SKM-1 (cell line): ENCODE data around the gene TNFSF13.

ENCODE experiments used
- DNase-seq: peaks from one replicate; lab custom pipeline; 2025; ENCODE audit not compliant: unreplicated experiment; lab: John Stamatoyannopoulos, UW

Gene TNFSF13

DNA sequence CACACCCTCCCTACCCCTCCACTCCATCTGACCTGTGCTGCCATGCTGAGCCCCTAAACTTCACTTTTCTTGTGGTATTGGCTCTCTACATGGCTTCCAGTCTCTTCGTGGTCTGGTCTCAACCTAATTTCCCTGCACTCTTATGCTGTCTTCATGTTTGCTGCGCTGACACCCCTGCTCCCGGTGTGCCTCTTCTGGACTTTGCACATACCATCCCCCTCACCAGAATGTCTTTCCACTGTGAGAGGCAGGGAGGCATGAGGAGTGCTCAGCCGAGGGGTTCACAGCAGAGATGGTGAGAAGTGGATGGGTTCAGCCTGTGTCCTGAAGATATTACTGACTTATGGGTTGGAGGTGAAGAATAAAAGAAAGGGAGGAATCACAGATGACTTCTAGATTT is 7.2 kb upstream of the TNFSF13 start:
- DNase-seq, result no peak

DNA sequence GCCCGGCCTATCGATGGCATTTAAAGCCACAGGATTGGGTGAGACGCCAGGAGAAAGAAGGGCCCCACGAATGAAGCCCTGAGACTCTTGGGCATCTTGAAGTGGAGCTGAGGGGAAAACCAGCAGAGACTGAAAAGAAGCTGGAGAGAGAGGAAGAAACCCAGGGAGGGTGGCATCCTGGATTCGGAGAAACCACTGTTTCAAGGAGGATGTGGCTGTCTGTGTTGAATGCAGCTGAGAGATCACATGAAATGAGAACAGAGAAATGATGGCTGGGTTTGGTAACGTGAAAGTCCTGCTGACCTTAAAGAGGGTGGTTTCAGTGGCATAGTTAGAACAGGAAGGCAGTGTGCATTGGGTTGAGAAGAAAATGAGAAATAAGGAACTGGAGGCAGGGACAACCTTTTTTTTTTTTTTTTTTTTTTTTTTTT is 5.9 kb upstream of the TNFSF13 start:
- DNase-seq, result peak; percentile 36

DNA sequence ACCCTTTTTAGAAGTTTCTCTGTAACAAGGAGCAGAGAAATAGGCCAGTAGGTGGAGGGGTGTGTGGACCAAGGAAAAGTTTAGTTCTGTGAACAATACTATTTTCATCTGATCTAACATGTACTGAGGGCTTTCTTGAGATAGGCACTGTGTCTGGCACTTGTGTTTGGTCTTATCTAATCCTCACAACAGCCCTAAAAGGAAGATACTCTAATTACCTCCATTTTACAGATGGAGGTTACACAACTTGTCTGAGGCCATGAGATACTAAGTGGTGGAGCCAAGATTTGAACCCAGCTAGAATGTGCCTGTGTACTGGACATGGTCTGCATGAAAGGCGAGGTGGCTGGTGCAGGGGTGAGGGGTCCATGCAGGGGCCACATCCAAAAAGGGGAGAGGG is 5.2 kb upstream of the TNFSF13 start:
- DNase-seq, result no peak

DNA sequence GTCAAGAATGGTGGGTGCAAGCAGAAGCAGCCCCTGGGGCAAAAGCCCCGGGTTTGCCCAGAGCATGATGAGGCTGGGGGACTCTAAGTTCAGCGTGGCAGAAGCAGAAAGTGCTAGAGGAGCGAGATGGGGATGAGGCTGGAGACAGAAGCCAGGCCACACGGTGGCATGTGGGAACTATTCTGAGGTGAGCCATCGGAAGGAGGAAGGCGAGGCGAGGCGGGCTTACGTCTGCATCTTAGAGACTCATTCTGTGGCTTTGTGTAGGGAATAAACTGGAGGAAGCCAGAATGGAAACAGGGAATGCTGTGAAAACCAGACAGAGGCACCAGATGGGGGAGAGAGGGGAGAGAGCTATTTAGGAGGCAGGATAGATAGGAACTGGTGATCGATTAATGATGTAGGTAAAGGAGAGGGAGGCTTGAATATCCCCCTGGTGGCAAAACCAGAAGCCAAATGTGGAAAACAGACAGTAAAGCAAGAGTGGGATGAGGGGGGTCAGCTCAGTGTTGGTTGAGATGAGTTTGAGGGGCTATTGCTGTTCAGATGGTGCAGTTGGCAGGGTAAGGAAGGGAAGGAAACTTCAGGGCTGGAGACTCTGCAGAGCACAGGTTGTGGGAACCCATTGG is 3.1 kb upstream of the TNFSF13 start:
- no peak for DNase-seq

DNA sequence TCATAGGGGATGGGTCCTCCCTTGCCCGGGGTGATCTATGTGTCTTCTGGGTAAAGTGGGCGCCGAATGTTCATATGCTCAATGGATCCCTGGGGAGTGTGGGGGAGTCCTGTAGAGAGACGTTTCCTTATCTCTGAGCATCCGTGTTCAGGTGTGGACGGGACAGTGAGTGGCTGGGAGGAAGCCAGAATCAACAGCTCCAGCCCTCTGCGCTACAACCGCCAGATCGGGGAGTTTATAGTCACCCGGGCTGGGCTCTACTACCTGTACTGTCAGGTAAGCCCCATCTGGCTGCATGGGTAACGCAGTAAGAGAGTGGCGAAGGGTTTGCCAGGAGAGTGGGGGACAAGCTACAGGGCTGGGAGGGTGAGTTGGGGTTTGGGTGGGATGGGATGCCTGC is 1.9 kb upstream of the TNFSF13 start:
- DNase-seq, result no peak

DNA sequence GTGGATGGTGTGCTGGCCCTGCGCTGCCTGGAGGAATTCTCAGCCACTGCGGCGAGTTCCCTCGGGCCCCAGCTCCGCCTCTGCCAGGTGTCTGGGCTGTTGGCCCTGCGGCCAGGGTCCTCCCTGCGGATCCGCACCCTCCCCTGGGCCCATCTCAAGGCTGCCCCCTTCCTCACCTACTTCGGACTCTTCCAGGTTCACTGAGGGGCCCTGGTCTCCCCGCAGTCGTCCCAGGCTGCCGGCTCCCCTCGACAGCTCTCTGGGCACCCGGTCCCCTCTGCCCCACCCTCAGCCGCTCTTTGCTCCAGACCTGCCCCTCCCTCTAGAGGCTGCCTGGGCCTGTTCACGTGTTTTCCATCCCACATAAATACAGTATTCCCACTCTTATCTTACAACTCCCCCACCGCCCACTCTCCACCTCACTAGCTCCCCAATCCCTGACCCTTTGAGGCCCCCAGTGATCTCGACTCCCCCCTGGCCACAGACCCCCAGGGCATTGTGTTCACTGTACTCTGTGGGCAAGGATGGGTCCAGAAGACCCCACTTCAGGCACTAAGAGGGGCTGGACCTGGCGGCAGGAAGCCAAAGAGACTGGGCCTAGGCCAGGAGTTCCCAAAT is 1.3 kb upstream of the TNFSF13 start:
- no peak for DNase-seq

DNA sequence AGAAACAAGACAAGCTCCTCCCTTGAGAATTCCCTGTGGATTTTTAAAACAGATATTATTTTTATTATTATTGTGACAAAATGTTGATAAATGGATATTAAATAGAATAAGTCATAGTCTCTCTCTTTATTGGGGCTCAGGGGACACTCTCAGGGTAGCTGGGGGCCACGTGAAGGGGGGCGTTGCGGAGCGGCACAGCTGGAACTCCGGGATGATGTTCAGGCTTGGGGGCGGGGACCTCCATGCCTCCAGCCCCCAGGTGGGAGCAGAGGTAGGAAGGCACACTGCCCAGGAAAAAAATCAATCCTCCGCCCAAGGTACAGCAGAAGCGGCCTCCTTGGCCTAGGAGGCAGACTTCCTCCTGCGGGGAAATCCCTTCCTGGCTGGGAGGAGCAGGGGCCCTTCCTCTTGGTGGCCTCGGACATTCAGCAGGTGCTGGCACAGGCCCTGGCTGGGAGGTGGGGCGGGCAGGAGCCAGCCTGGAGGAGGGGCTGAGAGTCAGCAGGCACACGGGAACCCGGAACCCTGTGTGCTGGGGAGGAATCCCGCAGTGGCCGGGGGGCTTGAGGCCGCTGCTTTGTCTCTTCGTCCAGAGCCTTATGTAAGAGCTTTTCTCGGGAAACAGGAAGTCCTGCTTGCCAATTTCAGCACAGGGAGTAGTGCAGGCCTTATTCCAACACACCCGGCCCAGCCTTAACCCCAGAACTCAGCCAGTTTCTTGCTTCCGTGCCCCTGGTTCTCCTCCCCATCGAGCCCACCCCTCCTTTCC is 591 bp upstream of the TNFSF13 start:
- peak; percentile 31 for DNase-seq

DNA sequence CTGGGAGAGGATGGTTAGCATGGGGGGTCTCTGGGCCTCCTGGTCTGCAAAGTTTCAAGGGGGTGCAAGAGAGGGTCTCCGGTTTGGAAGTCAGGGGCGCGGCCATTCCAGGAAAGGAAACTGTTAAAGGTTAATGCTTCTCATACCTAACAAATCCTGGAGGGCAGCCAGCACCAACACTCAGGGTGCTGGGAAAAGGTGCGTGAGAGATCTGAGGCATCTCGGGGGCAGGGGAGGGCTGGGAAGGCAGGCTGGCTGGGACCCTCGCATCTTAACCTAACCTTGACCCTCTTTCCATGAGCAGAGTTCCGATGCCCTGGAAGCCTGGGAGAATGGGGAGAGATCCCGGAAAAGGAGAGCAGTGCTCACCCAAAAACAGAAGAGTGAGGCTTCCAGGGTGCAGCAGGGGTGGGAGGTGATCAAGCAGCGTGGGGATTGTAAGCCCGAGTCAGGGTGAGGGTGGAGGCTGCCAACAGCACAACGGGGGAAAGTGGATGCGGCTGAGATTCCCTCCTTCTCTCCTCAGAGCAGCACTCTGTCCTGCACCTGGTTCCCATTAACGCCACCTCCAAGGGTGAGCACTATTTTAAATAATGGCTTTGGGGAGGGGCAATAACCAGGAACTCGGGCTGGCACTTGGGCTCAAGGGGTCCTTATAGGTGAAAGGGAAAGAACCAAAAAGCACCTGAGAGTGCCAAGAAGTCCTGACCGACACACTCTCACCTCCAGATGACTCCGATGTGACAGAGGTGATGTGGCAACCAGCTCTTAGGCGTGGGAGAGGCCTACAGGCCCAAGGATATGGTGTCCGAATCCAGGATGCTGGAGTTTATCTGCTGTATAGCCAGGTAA is 996 bp downstream of the TNFSF13 start:
- DNase-seq, result no peak

DNA sequence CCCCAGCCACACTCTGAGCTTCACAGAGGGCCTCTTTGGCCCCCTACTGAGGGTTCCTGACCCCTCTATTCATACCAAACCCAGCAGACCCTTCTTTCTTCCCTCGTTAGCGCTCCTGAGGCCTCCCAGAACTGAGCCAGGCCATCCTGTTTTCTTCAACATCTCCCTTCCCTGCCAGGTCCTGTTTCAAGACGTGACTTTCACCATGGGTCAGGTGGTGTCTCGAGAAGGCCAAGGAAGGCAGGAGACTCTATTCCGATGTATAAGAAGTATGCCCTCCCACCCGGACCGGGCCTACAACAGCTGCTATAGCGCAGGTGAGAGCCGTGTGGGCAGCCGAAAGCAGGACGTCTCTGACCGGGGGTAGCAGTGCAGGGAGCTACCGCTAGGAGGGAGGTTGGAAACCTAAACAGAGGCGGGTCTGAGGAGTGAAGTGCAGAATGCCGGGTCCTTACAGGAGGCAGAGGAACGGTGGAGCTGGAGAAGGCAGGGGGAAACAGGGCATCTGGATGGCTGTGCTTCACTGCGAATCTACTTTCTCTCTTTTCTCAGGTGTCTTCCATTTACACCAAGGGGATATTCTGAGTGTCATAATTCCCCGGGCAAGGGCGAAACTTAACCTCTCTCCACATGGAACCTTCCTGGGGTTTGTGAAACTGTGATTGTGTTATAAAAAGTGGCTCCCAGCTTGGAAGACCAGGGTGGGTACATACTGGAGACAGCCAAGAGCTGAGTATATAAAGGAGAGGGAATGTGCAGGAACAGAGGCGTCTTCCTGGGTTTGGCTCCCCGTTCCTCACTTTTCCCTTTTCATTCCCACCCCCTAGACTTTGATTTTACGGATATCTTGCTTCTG is 1.9 kb downstream of the TNFSF13 start:
- peak; percentile 31 for DNase-seq

DNA sequence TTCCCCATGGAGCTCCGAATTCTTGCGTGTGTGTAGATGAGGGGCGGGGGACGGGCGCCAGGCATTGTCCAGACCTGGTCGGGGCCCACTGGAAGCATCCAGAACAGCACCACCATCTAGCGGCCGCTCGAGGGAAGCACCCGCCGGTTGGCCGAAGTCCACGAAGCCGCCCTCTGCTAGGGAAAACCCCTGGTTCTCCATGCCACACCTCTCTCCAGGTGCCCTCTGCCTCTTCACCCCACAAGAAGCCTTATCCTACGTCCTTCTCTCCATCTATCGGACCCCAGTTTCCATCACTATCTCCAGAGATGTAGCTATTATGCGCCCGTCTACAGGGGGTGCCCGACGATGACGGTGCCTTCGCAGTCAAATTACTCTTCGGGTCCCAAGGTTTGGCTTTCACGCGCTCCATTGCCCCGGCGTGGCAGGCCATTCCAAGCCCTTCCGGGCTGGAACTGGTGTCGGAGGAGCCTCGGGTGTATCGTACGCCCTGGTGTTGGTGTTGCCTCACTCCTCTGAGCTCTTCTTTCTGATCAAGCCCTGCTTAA is 2.6 kb downstream of the TNFSF13 start:
- DNase-seq, result peak; percentile 31

DNA sequence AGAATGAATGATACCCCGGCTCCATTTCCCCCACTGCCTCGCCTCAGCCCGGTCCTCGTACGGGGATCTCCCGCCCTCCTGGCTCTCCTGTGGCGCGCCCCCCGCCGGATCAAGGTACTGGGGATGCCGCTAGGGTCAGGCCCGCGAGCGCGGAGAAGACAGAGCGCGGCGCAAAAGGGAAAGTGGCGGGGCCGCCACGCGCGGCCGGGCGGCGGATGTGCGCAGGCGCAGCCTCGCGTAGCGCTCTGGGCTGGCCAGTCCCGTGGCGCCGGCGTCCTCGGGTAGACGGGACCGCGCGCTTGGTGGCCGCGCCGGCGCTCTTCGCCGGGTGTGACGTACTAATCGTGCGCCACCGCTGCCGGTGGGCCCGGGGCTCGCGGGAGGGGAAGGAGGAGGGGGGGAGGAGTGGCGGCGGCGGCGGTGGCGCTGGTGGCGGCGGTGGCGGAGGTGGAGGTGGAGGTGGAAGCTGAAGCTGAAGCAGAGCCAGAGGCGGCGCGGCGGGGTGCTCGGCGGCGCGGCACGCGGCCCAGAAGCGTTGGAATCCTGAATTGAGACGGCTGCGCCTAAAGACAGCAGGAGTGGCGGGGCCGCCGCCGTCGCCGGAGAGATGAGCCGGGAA is 3.1 kb downstream of the TNFSF13 start, which contains the start of gene SENP3:
TSS of gene SENP3 (plus strand) at position 331 of the 619 bp plus-strand sequence. CDS start 1,158 bp downstream, outside the sequence.
- peak; percentile 4 for DNase-seq

DNA sequence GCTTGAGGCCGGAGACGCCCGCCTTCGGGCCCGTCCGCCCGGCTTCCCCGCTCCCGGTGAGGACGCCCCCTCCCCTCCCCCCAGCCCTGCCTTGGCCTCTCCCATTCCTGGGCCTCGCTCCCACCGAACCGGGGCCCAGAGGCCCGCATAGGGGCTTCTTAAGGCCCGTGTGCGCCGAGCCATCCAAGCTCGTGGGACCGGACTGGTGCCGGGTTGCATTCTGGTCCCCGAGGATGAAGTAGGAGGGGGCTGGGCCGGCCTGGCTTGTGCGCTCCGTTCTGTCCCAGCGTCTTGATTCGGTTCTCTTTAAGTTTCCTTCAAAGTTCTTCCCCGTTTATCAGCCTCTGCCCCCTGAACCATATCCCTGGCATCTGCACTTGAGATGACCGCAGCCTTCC is 3.7 kb downstream of the TNFSF13 start:
- DNase-seq, result no peak

DNA sequence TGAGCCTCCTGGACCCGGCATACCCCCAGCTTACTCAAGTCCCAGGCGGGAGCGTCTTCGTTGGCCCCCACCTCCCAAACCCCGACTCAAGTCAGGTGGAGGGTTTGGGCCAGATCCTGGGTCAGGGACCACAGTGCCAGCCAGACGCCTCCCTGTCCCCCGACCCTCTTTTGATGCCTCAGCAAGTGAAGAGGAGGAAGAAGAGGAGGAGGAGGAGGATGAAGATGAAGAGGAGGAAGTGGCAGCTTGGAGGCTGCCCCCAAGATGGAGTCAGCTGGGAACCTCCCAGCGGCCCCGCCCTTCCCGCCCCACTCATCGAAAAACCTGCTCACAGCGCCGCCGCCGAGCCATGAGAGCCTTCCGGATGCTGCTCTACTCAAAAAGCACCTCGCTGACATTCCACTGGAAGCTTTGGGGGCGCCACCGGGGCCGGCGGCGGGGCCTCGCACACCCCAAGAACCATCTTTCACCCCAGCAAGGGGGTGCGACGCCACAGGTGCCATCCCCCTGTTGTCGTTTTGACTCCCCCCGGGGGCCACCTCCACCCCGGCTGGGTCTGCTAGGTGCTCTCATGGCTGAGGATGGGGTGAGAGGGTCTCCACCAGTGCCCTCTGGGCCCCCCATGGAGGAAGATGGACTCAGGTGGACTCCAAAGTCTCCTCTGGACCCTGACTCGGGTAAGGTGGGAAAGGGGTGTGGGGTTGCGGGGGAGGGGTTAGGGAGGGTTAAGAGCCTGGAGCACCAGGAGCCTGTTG is 4.7 kb downstream of the TNFSF13 start:
- no peak for DNase-seq

DNA sequence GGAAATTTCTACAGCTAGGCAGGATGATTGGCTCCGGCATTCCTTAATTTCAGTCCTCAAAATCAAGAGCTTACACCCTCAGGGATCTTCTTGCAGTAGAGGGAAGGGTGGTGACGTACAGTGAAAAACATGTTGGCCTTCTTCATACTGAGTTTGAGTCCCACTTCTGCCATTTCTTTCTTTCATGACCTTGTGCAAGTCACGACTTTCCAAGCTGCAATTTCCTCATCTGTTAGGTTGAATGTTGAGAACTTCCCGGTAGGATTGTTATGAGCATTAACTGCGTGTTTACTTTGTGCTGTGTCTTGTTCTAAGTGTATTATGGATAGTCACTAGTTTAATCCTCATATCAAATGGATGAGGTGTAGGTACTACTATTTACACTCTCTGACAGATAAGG is 11.0 kb downstream of the TNFSF13 start:
- DNase-seq, result no peak

DNA sequence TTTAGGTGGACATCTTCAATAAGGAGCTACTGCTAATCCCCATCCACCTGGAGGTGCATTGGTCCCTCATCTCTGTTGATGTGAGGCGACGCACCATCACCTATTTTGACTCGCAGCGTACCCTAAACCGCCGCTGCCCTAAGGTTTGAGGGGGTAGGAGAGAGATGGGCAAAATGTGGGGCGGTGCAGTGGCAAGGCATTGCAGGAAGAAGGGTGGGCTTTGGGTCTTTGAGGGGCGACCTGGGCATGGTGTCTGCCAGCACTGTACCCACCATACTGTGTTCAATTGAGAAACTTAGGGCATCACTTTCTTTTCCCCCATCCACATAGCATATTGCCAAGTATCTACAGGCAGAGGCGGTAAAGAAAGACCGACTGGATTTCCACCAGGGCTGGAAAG is 11.8 kb downstream of the TNFSF13 start:
- DNase-seq, result no peak

DNA sequence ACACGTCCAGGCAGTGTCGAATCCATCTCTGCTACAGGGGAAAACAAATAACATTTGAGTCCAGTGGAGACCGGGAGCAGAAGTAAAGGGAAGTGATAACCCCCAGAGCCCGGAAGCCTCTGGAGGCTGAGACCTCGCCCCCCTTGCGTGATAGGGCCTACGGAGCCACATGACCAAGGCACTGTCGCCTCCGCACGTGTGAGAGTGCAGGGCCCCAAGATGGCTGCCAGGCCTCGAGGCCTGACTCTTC is 13.7 kb downstream of the TNFSF13 start:
- peak; percentile 91 for DNase-seq

DNA sequence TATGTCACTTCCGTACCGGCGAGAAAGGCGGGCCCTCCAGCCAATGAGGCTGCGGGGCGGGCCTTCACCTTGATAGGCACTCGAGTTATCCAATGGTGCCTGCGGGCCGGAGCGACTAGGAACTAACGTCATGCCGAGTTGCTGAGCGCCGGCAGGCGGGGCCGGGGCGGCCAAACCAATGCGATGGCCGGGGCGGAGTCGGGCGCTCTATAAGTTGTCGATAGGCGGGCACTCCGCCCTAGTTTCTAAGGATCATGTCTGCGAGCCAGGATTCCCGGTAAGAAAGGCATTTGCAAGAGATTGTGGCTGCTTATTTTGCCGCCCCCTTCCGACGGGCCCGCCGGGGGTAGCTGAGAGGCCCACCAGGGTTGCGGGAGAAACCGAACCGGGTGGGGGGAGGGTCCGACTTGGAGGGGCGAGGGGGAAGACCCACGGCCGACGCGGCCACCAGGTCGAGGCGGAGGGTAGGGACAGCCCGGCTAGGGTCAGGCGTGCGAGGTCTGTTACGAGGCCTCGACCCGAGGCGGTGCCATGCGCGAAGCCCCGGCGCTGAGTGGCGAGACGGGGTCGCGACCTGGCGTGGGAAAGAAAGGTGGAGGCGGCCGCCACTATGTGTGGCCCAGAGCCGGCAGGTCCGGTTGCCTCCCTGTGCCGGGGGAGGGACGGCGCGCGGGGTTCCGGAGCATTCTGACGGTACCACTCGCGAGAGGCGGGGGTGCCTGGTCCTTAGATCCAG is 14.2 kb downstream of the TNFSF13 start:
- DNase-seq, result peak; percentile 91

DNA sequence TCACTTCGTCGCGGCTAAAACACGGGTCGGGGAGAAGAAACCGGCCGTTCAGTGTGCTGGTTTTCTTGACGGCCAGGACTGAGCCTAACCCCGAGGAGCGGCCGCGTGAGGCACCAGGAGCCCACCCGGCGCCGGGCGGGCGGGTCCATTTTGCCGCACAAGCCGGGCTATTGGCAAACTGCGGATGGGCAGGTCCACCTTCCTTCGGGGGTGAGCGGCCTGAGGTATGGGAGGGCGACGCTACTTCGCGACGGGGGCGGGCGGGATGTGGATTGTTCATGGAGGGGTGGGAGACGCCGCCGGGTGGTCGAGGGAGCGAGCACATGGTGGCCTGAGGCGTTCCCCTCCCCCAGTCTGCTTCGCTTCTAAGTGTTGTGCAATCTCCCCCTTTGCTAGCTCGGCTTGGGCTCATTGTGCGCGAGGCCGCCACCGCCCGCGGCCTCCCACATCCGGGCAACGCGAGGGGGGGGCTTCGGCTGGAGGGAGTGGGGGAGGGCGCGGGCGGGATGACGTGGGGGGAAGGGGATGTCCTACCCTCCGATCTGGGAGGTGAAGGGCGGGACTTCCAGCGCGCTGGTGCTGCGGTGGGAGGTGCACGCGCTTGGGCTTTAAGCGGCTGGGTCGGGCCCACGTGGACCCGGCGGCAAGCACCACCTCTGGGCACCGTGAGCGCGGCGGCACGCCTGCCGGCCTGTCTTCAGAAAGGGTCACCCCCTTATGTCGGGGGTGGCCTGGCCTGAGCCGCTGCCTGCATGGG is 15.0 kb downstream of the TNFSF13 start:
- peak; percentile 30 for DNase-seq
